Activated CD4-positive, alpha-beta T cell treated with anti-CD3 and anti-CD28 coated beads, Interleukin-2, amount 10 ng/mL, durations not matched to agents 24 days and 14 days (primary cell): ENCODE measurements around the gene MROH7. TPM values are rescaled to one million over a fixed set of nuclear protein-coding genes. Genes with fewer than 3 reads are reported as not detected.
A peak's percentile ranks its signal among the peaks of the same experiment; 100 is the strongest.

Experiments used
- DNase-seq: peaks from one replicate; pipeline ENCODE4 v3.0.0; 2022
- H3K27ac Mint-ChIP-seq: one replicate; pipeline ENCODE4 v1.8.0; 2022; ENCODE audit warnings: mild to moderate bottlenecking, mixed read lengths
- H3K27me3 Mint-ChIP-seq: one replicate; pipeline ENCODE4 v1.8.0; 2022; ENCODE audit warnings: mixed read lengths
- H3K36me3 Mint-ChIP-seq: one replicate; pipeline ENCODE4 v1.8.0; 2022; ENCODE audit warnings: low read depth, mild to moderate bottlenecking, mixed read lengths
- H3K4me1 Mint-ChIP-seq: one replicate; pipeline ENCODE4 v1.8.0; 2021; ENCODE audit warnings: mixed read lengths
- H3K4me3 Mint-ChIP-seq: one replicate; pipeline ENCODE4 v1.8.0; 2022; ENCODE audit warnings: mild to moderate bottlenecking, moderate library complexity, mixed read lengths
- H3K9me3 Mint-ChIP-seq: one replicate; pipeline ENCODE4 v1.8.0; 2021; ENCODE audit warnings: mixed read lengths
- intact Hi-C: fragments of 100-400 bp; cut with micrococcal nuclease; formaldehyde crosslinking; loops from one replicate; pipeline ENCODE4 v1.15.1; 2023
- total RNA-seq: library from RNA; stranded (reverse); gene quantifications from 2 replicates; pipeline ENCODE4 v1.2.3, GENCODE V29; 2022

The MROH7 gene
- total RNA-seq, 1 donor from 2014 or later: 0.12 TPM

- peaks cover 15% of the 10 kb centered on the region for H3K27me3 Mint-ChIP-seq
- intact Hi-C loops: no loop called here
- no peak for DNase-seq
- H3K36me3 Mint-ChIP-seq: no peaks in the 10 kb centered on the region
- H3K9me3 Mint-ChIP-seq: no peaks in the 10 kb centered on the region
- H3K4me3 Mint-ChIP-seq: no peak overlapping the region
- H3K4me1 Mint-ChIP-seq: no peaks in the 10 kb centered on the region
- no peak overlapping the region for H3K27ac Mint-ChIP-seq
Measured at GRCh38 chr1:54651608-54652007, 10.0 kb downstream of the MROH7 start.

GRCh38 chr1:54652168-54652567 is 10.6 kb downstream of the MROH7 start:
- no peaks in the 10 kb centered on the region for H3K4me1 Mint-ChIP-seq
- intact Hi-C loops: no loop called here
- H3K4me3 Mint-ChIP-seq: no peak overlapping the region
- H3K27me3 Mint-ChIP-seq: peaks cover 15% of the 10 kb centered on the region
- H3K9me3 Mint-ChIP-seq: no peaks in the 10 kb centered on the region
- H3K27ac Mint-ChIP-seq: no peak overlapping the region
- DNase-seq: no peak
- H3K36me3 Mint-ChIP-seq: no peaks in the 10 kb centered on the region

GRCh38 chr1:54653036-54653435 is 11.4 kb downstream of the MROH7 start:
- intact Hi-C loops: no loop called here
- Mint-ChIP-seq H3K36me3 (no peaks in the 10 kb centered on the region), H3K4me1 (no peaks in the 10 kb centered on the region), H3K9me3 (peaks cover 2% of the 10 kb centered on the region), H3K27ac (no peak overlapping the region), H3K27me3 (peaks cover 15% of the 10 kb centered on the region), H3K4me3 (no peak overlapping the region)
- no peak for DNase-seq

- Mint-ChIP-seq H3K27ac (no peak overlapping the region), H3K36me3 (no peaks in the 10 kb centered on the region), H3K9me3 (peaks cover 13% of the 10 kb centered on the region), H3K27me3 (no peaks in the 10 kb centered on the region), H3K4me3 (no peak overlapping the region), H3K4me1 (no peaks in the 10 kb centered on the region)
- intact Hi-C loops: no loop called here
- DNase-seq: no peak
Measured at GRCh38 chr1:54658164-54658913, 16.8 kb downstream of the MROH7 start.

GRCh38 chr1:54663725-54664124 is 22.1 kb downstream of the MROH7 start:
- Mint-ChIP-seq H3K36me3 (no peaks in the 10 kb centered on the region), H3K4me3 (no peak overlapping the region), H3K27ac (no peak overlapping the region), H3K27me3 (no peaks in the 10 kb centered on the region), H3K4me1 (no peaks in the 10 kb centered on the region), H3K9me3 (peaks cover 5% of the 10 kb centered on the region)
- intact Hi-C loops: no loop called here
- DNase-seq: no peak

GRCh38 chr1:54664364-54664763 is 22.8 kb downstream of the MROH7 start:
- Mint-ChIP-seq H3K27ac (no peak overlapping the region), H3K9me3 (peaks cover 4% of the 10 kb centered on the region)
- DNase-seq: no peak

GRCh38 chr1:54665852-54666251 is 24.3 kb downstream of the MROH7 start:
- no peaks in the 10 kb centered on the region for H3K36me3 Mint-ChIP-seq
- intact Hi-C loops: no loop called here
- H3K27ac Mint-ChIP-seq: no peak overlapping the region
- no peaks in the 10 kb centered on the region for H3K27me3 Mint-ChIP-seq
- no peaks in the 10 kb centered on the region for H3K4me1 Mint-ChIP-seq
- no peaks in the 10 kb centered on the region for H3K9me3 Mint-ChIP-seq
- DNase-seq: no peak
- H3K4me3 Mint-ChIP-seq: no peak overlapping the region

More at GRCh38 chr1:54664364-54664763, 22.8 kb downstream of the MROH7 start:
- intact Hi-C loops: no loop called here
- Mint-ChIP-seq H3K27me3 (no peaks in the 10 kb centered on the region), H3K4me3 (no peak overlapping the region), H3K36me3 (no peaks in the 10 kb centered on the region), H3K4me1 (no peaks in the 10 kb centered on the region)

GRCh38 chr1:54666333-54666732 is 24.7 kb downstream of the MROH7 start:
- no peak for DNase-seq
- Mint-ChIP-seq H3K4me1 (no peaks in the 10 kb centered on the region), H3K27me3 (no peaks in the 10 kb centered on the region), H3K9me3 (no peaks in the 10 kb centered on the region), H3K4me3 (no peak overlapping the region), H3K36me3 (no peaks in the 10 kb centered on the region), H3K27ac (no peak overlapping the region)
- intact Hi-C loops: no loop called here

GRCh38 chr1:54667797-54668196 is 26.2 kb downstream of the MROH7 start:
- Mint-ChIP-seq H3K36me3 (no peaks in the 10 kb centered on the region), H3K27ac (no peak overlapping the region), H3K9me3 (no peaks in the 10 kb centered on the region), H3K27me3 (no peaks in the 10 kb centered on the region), H3K4me3 (no peak overlapping the region), H3K4me1 (peaks cover 6% of the 10 kb centered on the region)
- no peak for DNase-seq
- intact Hi-C loops: no loop called here

- Mint-ChIP-seq H3K9me3 (no peaks in the 10 kb centered on the region), H3K36me3 (no peaks in the 10 kb centered on the region), H3K27ac (no peak overlapping the region), H3K4me3 (no peak overlapping the region), H3K4me1 (peaks cover 6% of the 10 kb centered on the region), H3K27me3 (peaks cover 3% of the 10 kb centered on the region)
- no peak for DNase-seq
- intact Hi-C loops: no loop called here
Measured at GRCh38 chr1:54668567-54668966, 27.0 kb downstream of the MROH7 start.

- peaks cover 6% of the 10 kb centered on the region for H3K4me1 Mint-ChIP-seq
- DNase-seq: peak; percentile 92
- H3K27me3 Mint-ChIP-seq: peaks cover 3% of the 10 kb centered on the region
- H3K9me3 Mint-ChIP-seq: no peaks in the 10 kb centered on the region
- no peaks in the 10 kb centered on the region for H3K36me3 Mint-ChIP-seq
- intact Hi-C loops: loop anchor here (1.0 kb wide), 1 partner anchor 138 kb away; no protein-coding TSS in a partner anchor
- H3K4me3 Mint-ChIP-seq: no peak overlapping the region
- no peak overlapping the region for H3K27ac Mint-ChIP-seq
Measured at GRCh38 chr1:54671985-54672608, 30.5 kb downstream of the MROH7 start.

GRCh38 chr1:54678776-54679643 is 37.4 kb downstream of the MROH7 start:
- Mint-ChIP-seq H3K27me3 (no peaks in the 10 kb centered on the region), H3K9me3 (no peaks in the 10 kb centered on the region), H3K36me3 (no peaks in the 10 kb centered on the region), H3K4me1 (no peaks in the 10 kb centered on the region), H3K27ac (no peak overlapping the region), H3K4me3 (no peak overlapping the region)
- DNase-seq: no peak
- intact Hi-C loops: no loop called here

- Mint-ChIP-seq H3K27ac (no peak overlapping the region), H3K27me3 (no peaks in the 10 kb centered on the region), H3K9me3 (no peaks in the 10 kb centered on the region)
Measured at GRCh38 chr1:54679706-54680105, 38.1 kb downstream of the MROH7 start.

GRCh38 chr1:54680387-54680786 is 38.8 kb downstream of the MROH7 start:
- Mint-ChIP-seq H3K27me3 (no peaks in the 10 kb centered on the region), H3K27ac (no peak overlapping the region), H3K4me3 (no peak overlapping the region), H3K9me3 (no peaks in the 10 kb centered on the region), H3K4me1 (no peaks in the 10 kb centered on the region), H3K36me3 (no peaks in the 10 kb centered on the region)
- no peak for DNase-seq
- intact Hi-C loops: no loop called here

More at GRCh38 chr1:54679706-54680105, 38.1 kb downstream of the MROH7 start:
- Mint-ChIP-seq H3K4me1 (no peaks in the 10 kb centered on the region), H3K4me3 (no peak overlapping the region), H3K36me3 (no peaks in the 10 kb centered on the region)
- DNase-seq: no peak
- intact Hi-C loops: no loop called here
